Psoas muscle (tissue), 8 donors: ENCODE measurements around the gene ABCC2. TPM values are rescaled to one million over a fixed set of nuclear protein-coding genes. Genes with fewer than 3 reads are reported as not detected.

ENCODE experiments used
- ATAC-seq, 4 donors: fragments of 200-7000 bp; cut with Tn5 transposase; one replicate each; pipeline ENCODE4 v1.9.1; 2020; ENCODE audit warnings: moderate library complexity in 3 of 4, mild to moderate bottlenecking in 2 of 4
- DNase-seq, 2 donors: peaks; one replicate each; pipeline ENCODE4 v3.0.0-alpha.2; 2020
- H3K27ac ChIP-seq: fragments of 200-600 bp; one replicate; pipeline ENCODE4 v1.8.0; 2022
- H3K27me3 ChIP-seq, 3 donors: fragments of 200-600 bp in 1 of 3; one replicate each; pipeline versions ENCODE4 v1.6.1 to v1.8.0; 2013 to 2022; ENCODE audit warnings: low read length in 2 of 3, mild to moderate bottlenecking in 2 of 3, moderate library complexity in 1 of 3; ENCODE audit not compliant: insufficient read depth in 3 of 3
- H3K36me3 ChIP-seq, 2 donors: fragments of 200-600 bp in 1 of 2; one replicate each; pipeline versions ENCODE4 v1.6.1 to v1.8.0; 2013 to 2022; ENCODE audit warnings: low read depth in 1 of 2, mild to moderate bottlenecking in 1 of 2, moderate library complexity in 1 of 2; ENCODE audit not compliant: insufficient read depth in 1 of 2
- H3K4me1 ChIP-seq: fragments of 200-600 bp; one replicate; pipeline ENCODE4 v1.8.0; 2022
- H3K4me3 ChIP-seq: fragments of 200-600 bp; one replicate; pipeline ENCODE4 v1.8.0; 2022; ENCODE audit warnings: mild to moderate bottlenecking
- H3K9me3 ChIP-seq: fragments of 200-600 bp; one replicate; pipeline ENCODE4 v1.8.0; 2022
- WGBS, 3 donors: extraction: QIAGEN DNeasy Blood & Tissue Kit; methylation state at CpG; one replicate each; pipeline versions ENCODE4 v1.1.6 to v1.1.7; 2013; 5-methylcytosine and 5-hydroxymethylcytosine counted together
- intact Hi-C, 2 donors: fragments of 100-400 bp; cut with DNase I; formaldehyde crosslinking; loops; one replicate each; pipeline versions ENCODE4 v1.11.0 to v1.14.2; 2022
- polyA plus RNA-seq, 3 donors: library from polyadenylated mRNA; stranded (reverse); fragments of 200-250 nt; gene quantifications; one replicate each; pipeline ENCODE4 v1.2.3, GENCODE V29; 2013
- total RNA-seq, 4 donors: library from RNA; stranded (reverse); fragmentation: NEBNext Ultra II Directional in 2 of 4; extraction: Animal tissue kit (Norgen Biotek cat#: 25700) in 2 of 4; gene quantifications; one replicate each; pipeline versions ENCODE4 v1.2.1 to v1.2.4, GENCODE V29; 2021 to 2023
- TF ChIP-seq, protein P1 (sequence below): fragments of 200-600 bp; IDR thresholded peaks from one replicate; pipeline ENCODE4 v1.8.0; 2022; ENCODE audit warnings: antibody characterized with exemption
- donor health status: healthy with polysubstance abuse.
- donor health status: DM: no; HTN: no; CAD: no; lungs with moderate emphysema.
- donor health status: Bipolar disorder and iron deficiency.
- donor health status: healthy.
- donor health status: DM: yes; HTN: yes; CAD: no.
- donor health status: DM: no; HTN: no; CAD: no.
- donor health status: DM: no; HTN: no; CAD: no.
- donor health status: DM: yes; HTN: yes; CAD: no.

Gene ABCC2
- total and polyA plus RNA-seq, 7 donors = 0.23 to 2.3 (median 0.64) TPM

DNA sequence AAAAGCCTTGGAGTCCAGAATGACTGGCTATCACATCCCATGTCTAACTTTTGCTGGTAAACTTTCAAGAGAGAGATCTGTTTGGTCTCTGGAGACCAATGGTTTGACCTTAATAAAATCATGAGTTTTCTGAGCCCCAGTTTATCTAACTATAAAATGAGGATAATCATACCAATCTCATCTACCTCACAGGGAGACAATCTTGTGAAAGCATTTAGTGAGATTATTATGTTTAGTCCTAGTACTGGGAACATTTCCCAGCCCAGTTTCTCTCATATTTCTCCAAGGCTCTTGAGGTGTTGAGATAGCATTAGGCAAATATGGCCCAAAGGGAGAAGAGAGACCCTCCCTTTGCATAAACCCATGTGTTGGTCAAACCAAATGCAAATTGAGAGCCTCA is 25.8 kb downstream of the ABCC2 start:
- no peak for ATAC-seq
- intact Hi-C loops = no loop called here
- H3K27ac ChIP-seq = no peak overlapping the region
- H3K9me3 ChIP-seq = no peaks in the 10 kb centered on the region
- TF ChIP-seq, protein P1, sequence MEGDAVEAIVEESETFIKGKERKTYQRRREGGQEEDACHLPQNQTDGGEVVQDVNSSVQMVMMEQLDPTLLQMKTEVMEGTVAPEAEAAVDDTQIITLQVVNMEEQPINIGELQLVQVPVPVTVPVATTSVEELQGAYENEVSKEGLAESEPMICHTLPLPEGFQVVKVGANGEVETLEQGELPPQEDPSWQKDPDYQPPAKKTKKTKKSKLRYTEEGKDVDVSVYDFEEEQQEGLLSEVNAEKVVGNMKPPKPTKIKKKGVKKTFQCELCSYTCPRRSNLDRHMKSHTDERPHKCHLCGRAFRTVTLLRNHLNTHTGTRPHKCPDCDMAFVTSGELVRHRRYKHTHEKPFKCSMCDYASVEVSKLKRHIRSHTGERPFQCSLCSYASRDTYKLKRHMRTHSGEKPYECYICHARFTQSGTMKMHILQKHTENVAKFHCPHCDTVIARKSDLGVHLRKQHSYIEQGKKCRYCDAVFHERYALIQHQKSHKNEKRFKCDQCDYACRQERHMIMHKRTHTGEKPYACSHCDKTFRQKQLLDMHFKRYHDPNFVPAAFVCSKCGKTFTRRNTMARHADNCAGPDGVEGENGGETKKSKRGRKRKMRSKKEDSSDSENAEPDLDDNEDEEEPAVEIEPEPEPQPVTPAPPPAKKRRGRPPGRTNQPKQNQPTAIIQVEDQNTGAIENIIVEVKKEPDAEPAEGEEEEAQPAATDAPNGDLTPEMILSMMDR = no peak
- H3K4me1 ChIP-seq = no peaks in the 10 kb centered on the region
- H3K36me3 ChIP-seq = peaks cover 0 to 65% of the 10 kb centered on the region in 2 donors
- no peaks in the 10 kb centered on the region for H3K27me3 ChIP-seq
- no peak for DNase-seq
- no peak overlapping the region for H3K4me3 ChIP-seq

DNA sequence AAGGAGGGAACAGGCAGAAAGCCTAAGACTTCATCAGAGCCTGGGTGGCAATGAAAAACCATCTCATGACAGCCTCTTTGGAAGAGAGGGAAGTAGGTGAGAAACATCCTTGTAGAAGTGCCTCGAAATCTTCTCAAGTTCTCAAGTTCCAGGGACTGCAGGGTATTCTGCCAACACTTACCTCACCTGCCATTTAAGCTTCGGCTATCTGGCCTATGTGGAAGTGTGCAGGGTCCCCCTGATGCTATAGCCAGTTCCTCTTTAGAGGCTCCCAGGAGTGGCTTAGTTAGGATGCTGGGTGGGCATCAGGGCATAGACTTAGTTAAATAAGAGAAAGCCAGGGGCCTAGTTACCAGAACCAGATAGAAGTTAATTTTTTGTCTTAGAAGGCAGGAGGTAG is 27.0 kb downstream of the ABCC2 start:
- Histone ChIP-seq H3K36me3 (peaks cover 0 to 53% of the 10 kb centered on the region in 2 donors), H3K27ac (peak overlapping the region; percentile 4), H3K4me3 (no peak overlapping the region), H3K9me3 (no peaks in the 10 kb centered on the region), H3K4me1 (no peaks in the 10 kb centered on the region), H3K27me3 (no peaks in the 10 kb centered on the region)
- 45 to 81% (median 76%) methylated on average over 2 of the region's 2 CpGs for WGBS, 3 donors
- intact Hi-C loops = no loop called here
- ATAC-seq (no peak), DNase-seq (no peak)
- TF ChIP-seq, protein P1 = no peak

DNA sequence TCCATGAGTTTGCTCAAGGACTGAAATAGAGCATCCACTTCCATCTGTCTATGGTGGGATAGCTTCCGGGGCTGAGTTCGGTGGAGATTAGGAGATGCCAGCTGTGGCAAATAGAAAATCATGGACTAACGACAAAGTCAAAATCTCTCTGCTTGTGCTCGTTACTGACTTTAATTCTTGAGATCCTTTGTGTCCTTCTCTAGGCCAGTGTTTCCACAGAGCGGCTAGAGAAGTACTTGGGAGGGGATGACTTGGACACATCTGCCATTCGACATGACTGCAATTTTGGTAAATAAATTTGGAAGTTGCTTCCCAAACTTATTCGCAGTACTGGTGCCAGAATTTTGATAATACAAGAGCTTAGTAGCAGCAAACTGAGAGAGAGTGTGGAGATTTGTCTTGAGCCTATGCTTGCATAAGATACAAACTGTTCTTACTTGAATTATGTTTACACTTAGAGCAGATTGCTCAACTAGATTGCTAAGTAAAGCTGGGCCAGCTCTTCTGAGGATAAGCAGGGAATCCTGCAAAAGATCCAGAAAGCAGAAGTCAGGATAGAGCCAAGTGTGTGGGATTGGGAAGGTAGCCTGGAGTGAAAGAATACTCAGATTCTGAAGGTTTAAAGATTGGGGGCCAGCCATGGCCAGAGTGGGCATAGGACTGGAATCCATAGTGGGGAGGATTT is 27.6 kb downstream of the ABCC2 start:
- Histone ChIP-seq H3K36me3 (peaks cover 0 to 52% of the 10 kb centered on the region in 2 donors), H3K9me3 (no peaks in the 10 kb centered on the region), H3K4me1 (no peaks in the 10 kb centered on the region), H3K27me3 (no peaks in the 10 kb centered on the region), H3K27ac (peak overlapping the region; percentile 4), H3K4me3 (no peak overlapping the region)
- intact Hi-C loops = no loop called here
- DNase-seq (no peak), ATAC-seq (peak in 3 of 4 donors; percentile 36 to 68 (median 61))
- WGBS, 3 donors = 86 to 89% (median 88%) methylated on average over 7 of the region's 7 CpGs
- TF ChIP-seq, protein P1 = no peak

DNA sequence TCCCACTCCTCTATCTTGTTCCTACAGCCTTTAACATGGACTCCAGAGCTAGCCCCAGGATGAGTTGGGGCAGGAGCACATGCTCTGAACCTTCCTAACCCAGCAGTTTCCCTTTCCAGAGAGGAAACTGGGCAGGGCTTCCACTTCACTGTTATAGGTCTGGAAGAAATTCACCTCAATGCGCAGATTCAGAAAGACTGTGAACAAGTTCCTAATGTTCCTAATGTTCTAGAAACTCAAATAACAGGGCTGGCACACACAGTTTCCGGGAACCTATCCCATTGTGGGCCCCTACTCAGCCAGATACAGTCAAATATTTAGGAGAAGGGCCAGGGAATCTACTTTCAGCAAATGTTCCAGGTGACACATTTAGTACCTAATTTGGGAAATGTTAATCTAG is 29.7 kb downstream of the ABCC2 start:
- H3K4me3 ChIP-seq = no peak overlapping the region
- no peak overlapping the region for H3K27ac ChIP-seq
- no peaks in the 10 kb centered on the region for H3K27me3 ChIP-seq
- ATAC-seq (no peak), DNase-seq (no peak)
- H3K9me3 ChIP-seq = no peaks in the 10 kb centered on the region
- H3K36me3 ChIP-seq = peaks cover 0 to 43% of the 10 kb centered on the region in 2 donors
- TF ChIP-seq, protein P1 = no peak
- H3K4me1 ChIP-seq = no peaks in the 10 kb centered on the region
- intact Hi-C loops = no loop called here
- 42 to 75% (median 56%) methylated on average over 2 of the region's 2 CpGs for WGBS, 3 donors

DNA sequence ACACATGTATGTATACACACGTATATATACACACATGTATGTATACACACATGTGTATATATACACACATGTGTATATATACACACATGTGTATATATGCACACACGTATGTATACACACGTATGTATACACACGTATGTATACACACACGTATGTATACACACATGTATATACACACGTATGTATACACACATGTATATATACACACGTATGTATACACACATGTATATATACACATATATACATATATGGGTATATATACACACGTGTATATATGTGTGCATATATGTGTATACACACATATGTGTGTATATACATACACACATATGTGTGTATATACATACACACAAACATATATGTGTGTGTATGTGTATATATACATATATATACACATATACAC is 31.7 kb downstream of the ABCC2 start:
- no peak for ATAC-seq
- Histone ChIP-seq H3K36me3 (peaks cover 0 to 41% of the 10 kb centered on the region in 2 donors), H3K27me3 (no peaks in the 10 kb centered on the region), H3K27ac (no peak overlapping the region), H3K4me3 (no peak overlapping the region), H3K4me1 (no peaks in the 10 kb centered on the region), H3K9me3 (no peaks in the 10 kb centered on the region)
- TF ChIP-seq, protein P1 = no peak
- WGBS, 3 donors = 91 to 93% (median 92%) methylated on average over 6 to 8 of the region's 8 CpGs
- no peak for DNase-seq
- intact Hi-C loops = no loop called here
